Activated naive CD4-positive, alpha-beta T cell treated with anti-CD3 and anti-CD28 coated beads for 36 hours (primary cell): ENCODE results near the gene GPR52. TPM values are rescaled to one million over a fixed set of nuclear protein-coding genes. Genes with fewer than 3 reads are reported as not detected.

ENCODE experiments used
- CTCF ChIA-PET: fragments of 350-600 bp; sonication (Branson Sonifier 250); formaldehyde crosslinking; loops from one replicate; lab custom pipeline; 2021; ENCODE audit warnings: antibody characterized with exemption; lab: Charles Lee
- DNase-seq: peaks from one replicate; pipeline ENCODE4 v3.0.0-alpha.2; 2020
- H3K27ac Mint-ChIP-seq: one replicate; pipeline ENCODE4 v1.8.0; 2021; ENCODE audit warnings: mild to moderate bottlenecking, mixed read lengths
- H3K27me3 Mint-ChIP-seq: one replicate; pipeline ENCODE4 v1.8.0; 2021; ENCODE audit warnings: low read depth, mixed read lengths
- H3K36me3 Mint-ChIP-seq: one replicate; pipeline ENCODE4 v1.8.0; 2021; ENCODE audit warnings: low read depth, mixed read lengths
- H3K4me1 Mint-ChIP-seq: one replicate; pipeline ENCODE4 v1.8.0; 2021; ENCODE audit warnings: low read depth, mixed read lengths
- H3K4me3 Mint-ChIP-seq: one replicate; pipeline ENCODE4 v1.8.0; 2021; ENCODE audit warnings: mild to moderate bottlenecking, moderate library complexity, mixed read lengths
- H3K9me3 Mint-ChIP-seq: one replicate; pipeline ENCODE4 v1.8.0; 2021; ENCODE audit warnings: mixed read lengths
- intact Hi-C: fragments of 100-400 bp; cut with micrococcal nuclease; formaldehyde crosslinking; loops from one replicate; pipeline ENCODE4 v1.15.1; 2023
- total RNA-seq, 2 experiments: library from RNA; stranded (reverse); gene quantifications; one replicate each; pipeline ENCODE4 v1.2.3, GENCODE V29; 2021

The GPR52 gene
- total RNA-seq, 2 experiments from 2014 or later = 0.20 TPM; not detected in 1

GRCh38 chr1:174479281-174479680 lies 31.5 kb downstream of the GPR52 start:
- Mint-ChIP-seq H3K27me3 (no peaks in the 10 kb centered on the region), H3K36me3 (no peaks in the 10 kb centered on the region), H3K9me3 (no peaks in the 10 kb centered on the region), H3K27ac (no peak overlapping the region), H3K4me3 (no peak overlapping the region), H3K4me1 (no peaks in the 10 kb centered on the region)
- intact Hi-C loops = no loop called here
- DNase-seq = no peak
- CTCF ChIA-PET = no interaction called here

- CTCF ChIA-PET = no interaction called here
- intact Hi-C loops = no loop called here
- Mint-ChIP-seq H3K4me1 (no peaks in the 10 kb centered on the region), H3K4me3 (no peak overlapping the region), H3K36me3 (peaks cover 2% of the 10 kb centered on the region), H3K27ac (no peak overlapping the region), H3K9me3 (no peaks in the 10 kb centered on the region), H3K27me3 (no peaks in the 10 kb centered on the region)
- no peak for DNase-seq
These were observed 32.6 kb downstream of the GPR52 start for GRCh38 chr1:174480324-174480723.

- Mint-ChIP-seq H3K4me1 (no peaks in the 10 kb centered on the region), H3K27ac (no peak overlapping the region), H3K9me3 (peaks cover 3% of the 10 kb centered on the region), H3K36me3 (peaks cover 6% of the 10 kb centered on the region), H3K4me3 (no peak overlapping the region), H3K27me3 (no peaks in the 10 kb centered on the region)
- CTCF ChIA-PET = no interaction called here
- intact Hi-C loops = no loop called here
- DNase-seq = no peak
These were observed 43.8 kb downstream of the GPR52 start for GRCh38 chr1:174491606-174492005.

GRCh38 chr1:174497478-174497877 lies 49.7 kb downstream of the GPR52 start:
- H3K4me1 Mint-ChIP-seq = no peaks in the 10 kb centered on the region
- H3K4me3 Mint-ChIP-seq = no peak overlapping the region
- CTCF ChIA-PET = no interaction called here

More at GRCh38 chr1:174497478-174497877, 49.7 kb downstream of the GPR52 start:
- DNase-seq = no peak
- Mint-ChIP-seq H3K27me3 (no peaks in the 10 kb centered on the region), H3K36me3 (peaks cover 2% of the 10 kb centered on the region), H3K27ac (no peak overlapping the region), H3K9me3 (no peaks in the 10 kb centered on the region)
- intact Hi-C loops = no loop called here
